T-helper 2 cell (primary cell): ENCODE measurements around the gene STK32B.
"Not testable (repeated sequence)": the region's sequence is repeated elsewhere in the genome, so short reads cannot be mapped to it uniquely, and the experiment has no call there.

Experiments
- DNase-seq, 5 experiments: peaks; one replicate each; pipeline versions ENCODE4 v3.0.0 to v3.0.0-alpha.2; 2012 to 2022

The STK32B gene

GRCh38 chr4:5165420-5166369 lies 114.4 kb downstream of the STK32B start:
- DNase-seq = no peak

- DNase-seq = no peak
These were observed 115.1 kb downstream of the STK32B start for GRCh38 chr4:5166377-5166776.

- no peak for DNase-seq
These were observed 117.6 kb downstream of the STK32B start for GRCh38 chr4:5168891-5169290.

GRCh38 chr4:5175836-5176235 lies 124.6 kb downstream of the STK32B start:
- DNase-seq = not testable (repeated sequence)

GRCh38 chr4:5184606-5185005 lies 133.3 kb downstream of the STK32B start:
- DNase-seq = no peak

- no peak for DNase-seq
These were observed 134.3 kb downstream of the STK32B start for GRCh38 chr4:5185551-5185950.

- no peak for DNase-seq
These were observed 135.2 kb downstream of the STK32B start for GRCh38 chr4:5186271-5187064.

GRCh38 chr4:5188130-5188529 lies 136.8 kb downstream of the STK32B start:
- no peak for DNase-seq

GRCh38 chr4:5191831-5192230 lies 140.6 kb downstream of the STK32B start:
- no peak for DNase-seq

GRCh38 chr4:5192271-5192670 lies 141.0 kb downstream of the STK32B start:
- DNase-seq = no peak

- DNase-seq = no peak
These were observed 141.4 kb downstream of the STK32B start for GRCh38 chr4:5192678-5193077.

GRCh38 chr4:5198656-5199541 lies 147.6 kb downstream of the STK32B start:
- no peak for DNase-seq

- no peak for DNase-seq
These were observed 148.6 kb downstream of the STK32B start for GRCh38 chr4:5199912-5200311.

- DNase-seq = no peak
These were observed 149.2 kb downstream of the STK32B start for GRCh38 chr4:5200513-5200912.

GRCh38 chr4:5203309-5203992 lies 152.2 kb downstream of the STK32B start:
- no peak for DNase-seq

GRCh38 chr4:5203993-5204310 lies 152.7 kb downstream of the STK32B start:
- no peak for DNase-seq

GRCh38 chr4:5204781-5205180 lies 153.5 kb downstream of the STK32B start:
- no peak for DNase-seq

- no peak for DNase-seq
These were observed 154.9 kb downstream of the STK32B start for GRCh38 chr4:5206016-5206790.

- no peak for DNase-seq
These were observed 158.6 kb downstream of the STK32B start for GRCh38 chr4:5209862-5210261.

- no peak for DNase-seq
These were observed 160.1 kb downstream of the STK32B start for GRCh38 chr4:5211282-5211839.
